ENCODE measurements around the gene PLCL1.

Gene PLCL1

DNA sequence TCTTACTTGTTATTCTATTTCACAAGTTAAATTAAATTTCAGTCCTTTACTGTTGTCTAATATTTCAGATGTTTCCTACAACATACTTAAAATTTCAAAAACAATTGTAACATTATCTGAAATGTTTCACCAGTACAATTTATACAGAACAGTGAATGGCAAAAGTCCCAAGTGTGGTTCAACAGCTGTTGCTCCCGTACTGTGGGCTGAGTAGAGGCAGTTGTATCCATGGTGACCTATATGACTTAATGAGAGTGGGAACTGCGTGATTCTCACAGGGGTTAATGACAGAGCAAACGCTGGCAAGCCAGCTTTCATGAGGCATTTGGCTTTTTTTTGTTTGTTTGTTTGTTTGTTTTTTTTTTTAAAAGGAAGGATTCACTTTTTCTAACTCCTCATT is 5.3 kb upstream of the PLCL1 start:
- Histone ChIP-seq H3K4me1 (ENCODE audit: low read length) (no peaks in the 10 kb centered on the region), H3K27me3 (replicated peaks; ENCODE audit: insufficient read depth, low read length) (no peaks in the 10 kb centered on the region), H3K79me2 (ENCODE audit: low read length) (no peaks in the 10 kb centered on the region), H2AFZ (ENCODE audit: low read length) (no peak overlapping the region), H3K36me3 (replicated peaks; ENCODE audit: insufficient read depth, low read length) (no peaks in the 10 kb centered on the region), H3K4me3 (ENCODE audit: low read length) (no peak overlapping the region), H3K9ac (ENCODE audit: low read length) (no peak overlapping the region), H3K27ac (ENCODE audit: low read length) (no peak overlapping the region), H3K9me2 (replicated peaks; ENCODE audit: insufficient read depth, low read length) (no peaks in the 10 kb centered on the region), H3K4me2 (ENCODE audit: low read depth, low read length) (no peak overlapping the region), H4K20me1 (ENCODE audit: insufficient read depth, low read length) (no peaks in the 10 kb centered on the region), H3K9me3 (replicated peaks; ENCODE audit: insufficient read depth, low read length) (no peaks in the 10 kb centered on the region), H3F3A (ENCODE audit: insufficient read depth, low read length) (no peaks in the 10 kb centered on the region)
- TF ChIP-seq EZH2phosphoT487 (IDR thresholded peaks at IDR 0.05; ENCODE audit: low read length) = no peak
- TF ChIP-seq, protein P1, sequence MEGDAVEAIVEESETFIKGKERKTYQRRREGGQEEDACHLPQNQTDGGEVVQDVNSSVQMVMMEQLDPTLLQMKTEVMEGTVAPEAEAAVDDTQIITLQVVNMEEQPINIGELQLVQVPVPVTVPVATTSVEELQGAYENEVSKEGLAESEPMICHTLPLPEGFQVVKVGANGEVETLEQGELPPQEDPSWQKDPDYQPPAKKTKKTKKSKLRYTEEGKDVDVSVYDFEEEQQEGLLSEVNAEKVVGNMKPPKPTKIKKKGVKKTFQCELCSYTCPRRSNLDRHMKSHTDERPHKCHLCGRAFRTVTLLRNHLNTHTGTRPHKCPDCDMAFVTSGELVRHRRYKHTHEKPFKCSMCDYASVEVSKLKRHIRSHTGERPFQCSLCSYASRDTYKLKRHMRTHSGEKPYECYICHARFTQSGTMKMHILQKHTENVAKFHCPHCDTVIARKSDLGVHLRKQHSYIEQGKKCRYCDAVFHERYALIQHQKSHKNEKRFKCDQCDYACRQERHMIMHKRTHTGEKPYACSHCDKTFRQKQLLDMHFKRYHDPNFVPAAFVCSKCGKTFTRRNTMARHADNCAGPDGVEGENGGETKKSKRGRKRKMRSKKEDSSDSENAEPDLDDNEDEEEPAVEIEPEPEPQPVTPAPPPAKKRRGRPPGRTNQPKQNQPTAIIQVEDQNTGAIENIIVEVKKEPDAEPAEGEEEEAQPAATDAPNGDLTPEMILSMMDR (IDR thresholded peaks at IDR 0.05; ENCODE audit: low read length) = no peak
- no peak for TF ChIP-seq EZH2 (optimal IDR thresholded peaks at IDR 0.05; ENCODE audit: low read depth, low read length)
- no peak for DNase-seq

DNA sequence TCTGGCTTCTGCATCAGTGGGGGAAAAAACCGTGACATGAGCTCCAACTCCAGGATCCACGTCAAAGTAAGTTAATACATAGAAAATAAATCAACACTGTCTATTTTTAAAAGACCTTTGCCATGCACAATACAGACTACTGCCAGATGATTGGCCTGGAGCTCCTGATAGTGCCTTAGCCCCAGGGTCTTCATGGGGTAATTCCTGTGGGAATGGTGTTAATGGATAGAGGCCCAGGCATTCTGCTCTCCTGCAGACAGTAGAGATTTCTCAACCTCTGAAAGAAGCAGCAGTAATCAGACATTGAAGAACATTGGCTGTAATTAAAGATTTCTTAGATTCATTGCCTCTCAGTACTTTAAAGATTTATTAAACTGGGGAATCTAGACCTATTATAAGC is 4.3 kb upstream of the PLCL1 start:
- Histone ChIP-seq H3K9me2 (replicated peaks; ENCODE audit: insufficient read depth, low read length) (no peaks in the 10 kb centered on the region), H3F3A (ENCODE audit: insufficient read depth, low read length) (no peaks in the 10 kb centered on the region), H3K9me3 (replicated peaks; ENCODE audit: insufficient read depth, low read length) (no peaks in the 10 kb centered on the region), H3K4me1 (ENCODE audit: low read length) (no peaks in the 10 kb centered on the region), H3K4me2 (ENCODE audit: low read depth, low read length) (no peak overlapping the region), H3K79me2 (ENCODE audit: low read length) (no peaks in the 10 kb centered on the region), H4K20me1 (ENCODE audit: insufficient read depth, low read length) (no peaks in the 10 kb centered on the region), H3K9ac (ENCODE audit: low read length) (no peak overlapping the region), H3K27ac (ENCODE audit: low read length) (no peak overlapping the region), H3K27me3 (replicated peaks; ENCODE audit: insufficient read depth, low read length) (no peaks in the 10 kb centered on the region), H2AFZ (ENCODE audit: low read length) (no peak overlapping the region), H3K36me3 (replicated peaks; ENCODE audit: insufficient read depth, low read length) (no peaks in the 10 kb centered on the region), H3K4me3 (ENCODE audit: low read length) (no peak overlapping the region)
- TF ChIP-seq EZH2 (optimal IDR thresholded peaks at IDR 0.05; ENCODE audit: low read depth, low read length) (no peak), EZH2phosphoT487 (IDR thresholded peaks at IDR 0.05; ENCODE audit: low read length) (no peak)
- TF ChIP-seq, protein P1 (IDR thresholded peaks at IDR 0.05; ENCODE audit: low read length) = no peak
- DNase-seq = no peak

GRCh38 chr2:197801033-197801432 is 3.4 kb upstream of the PLCL1 start:
- no peaks in the 10 kb centered on the region for H3K9me2 ChIP-seq (replicated peaks; ENCODE audit: insufficient read depth, low read length)
- no peak overlapping the region for H3K27ac ChIP-seq (ENCODE audit: low read length)
- H3K9me3 ChIP-seq (replicated peaks; ENCODE audit: insufficient read depth, low read length) = no peaks in the 10 kb centered on the region
- H3K4me2 ChIP-seq (ENCODE audit: low read depth, low read length) = no peak overlapping the region
- no peaks in the 10 kb centered on the region for H4K20me1 ChIP-seq (ENCODE audit: insufficient read depth, low read length)
- DNase-seq = no peak
- no peak overlapping the region for H2AFZ ChIP-seq (ENCODE audit: low read length)
- no peaks in the 10 kb centered on the region for H3F3A ChIP-seq (ENCODE audit: insufficient read depth, low read length)
- H3K4me1 ChIP-seq (ENCODE audit: low read length) = peaks cover 4% of the 10 kb centered on the region
- H3K79me2 ChIP-seq (ENCODE audit: low read length) = no peaks in the 10 kb centered on the region
- H3K9ac ChIP-seq (ENCODE audit: low read length) = no peak overlapping the region
- H3K4me3 ChIP-seq (ENCODE audit: low read length) = no peak overlapping the region
- TF ChIP-seq EZH2 (optimal IDR thresholded peaks at IDR 0.05; ENCODE audit: low read depth, low read length) (no peak), EZH2phosphoT487 (IDR thresholded peaks at IDR 0.05; ENCODE audit: low read length) (no peak)
- TF ChIP-seq, protein P1 (IDR thresholded peaks at IDR 0.05; ENCODE audit: low read length) = no peak
- no peaks in the 10 kb centered on the region for H3K36me3 ChIP-seq (replicated peaks; ENCODE audit: insufficient read depth, low read length)
- H3K27me3 ChIP-seq (replicated peaks; ENCODE audit: insufficient read depth, low read length) = no peaks in the 10 kb centered on the region
